ACC112 (cell line): ENCODE results near the gene SAFB.

ENCODE experiments used
- H2AFZ ChIP-seq: fragments of 200-600 bp; sonication (generic); one replicate; pipeline ENCODE4 v1.6.0; 2017; ENCODE audit warnings: antibody characterized with exemption, low read length; ENCODE audit not compliant: unreplicated experiment
- H3K27ac ChIP-seq: fragments of 200-600 bp; sonication (generic); 2 replicates; pipeline ENCODE4 v1.5.1; 2014; ENCODE audit warnings: low read depth, mild to moderate bottlenecking, antibody characterized with exemption, low read length, moderate library complexity
- H3K27me3 ChIP-seq: fragments of 200-600 bp; sonication (generic); 2 replicates; pipeline ENCODE4 v1.6.1; 2014; ENCODE audit warnings: mild to moderate bottlenecking, antibody characterized with exemption, low read length, moderate library complexity, mixed read lengths; ENCODE audit not compliant: insufficient read depth
- H3K36me3 ChIP-seq: fragments of 200-600 bp; sonication (generic); 2 replicates; pipeline ENCODE4 v1.6.1; 2016; ENCODE audit warnings: mild to moderate bottlenecking, antibody characterized with exemption, low read length, moderate library complexity, mixed read lengths; ENCODE audit not compliant: insufficient read depth
- H3K4me1 ChIP-seq: fragments of 200-600 bp; sonication (generic); one replicate; pipeline ENCODE4 v1.6.1; 2016; ENCODE audit warnings: low read length, mixed read lengths; ENCODE audit not compliant: insufficient read depth, unreplicated experiment, control insufficient read depth
- H3K4me3 ChIP-seq: fragments of 200-600 bp; sonication (generic); 2 replicates; pipeline ENCODE4 v1.5.1; 2014; ENCODE audit warnings: mild to moderate bottlenecking, low read depth, low read length
- H3K79me2 ChIP-seq: fragments of 200-600 bp; sonication (generic); one replicate; pipeline ENCODE4 v1.6.0; 2016; ENCODE audit warnings: low read length; ENCODE audit not compliant: control insufficient read depth, unreplicated experiment, insufficient read depth

The SAFB gene

DNA sequence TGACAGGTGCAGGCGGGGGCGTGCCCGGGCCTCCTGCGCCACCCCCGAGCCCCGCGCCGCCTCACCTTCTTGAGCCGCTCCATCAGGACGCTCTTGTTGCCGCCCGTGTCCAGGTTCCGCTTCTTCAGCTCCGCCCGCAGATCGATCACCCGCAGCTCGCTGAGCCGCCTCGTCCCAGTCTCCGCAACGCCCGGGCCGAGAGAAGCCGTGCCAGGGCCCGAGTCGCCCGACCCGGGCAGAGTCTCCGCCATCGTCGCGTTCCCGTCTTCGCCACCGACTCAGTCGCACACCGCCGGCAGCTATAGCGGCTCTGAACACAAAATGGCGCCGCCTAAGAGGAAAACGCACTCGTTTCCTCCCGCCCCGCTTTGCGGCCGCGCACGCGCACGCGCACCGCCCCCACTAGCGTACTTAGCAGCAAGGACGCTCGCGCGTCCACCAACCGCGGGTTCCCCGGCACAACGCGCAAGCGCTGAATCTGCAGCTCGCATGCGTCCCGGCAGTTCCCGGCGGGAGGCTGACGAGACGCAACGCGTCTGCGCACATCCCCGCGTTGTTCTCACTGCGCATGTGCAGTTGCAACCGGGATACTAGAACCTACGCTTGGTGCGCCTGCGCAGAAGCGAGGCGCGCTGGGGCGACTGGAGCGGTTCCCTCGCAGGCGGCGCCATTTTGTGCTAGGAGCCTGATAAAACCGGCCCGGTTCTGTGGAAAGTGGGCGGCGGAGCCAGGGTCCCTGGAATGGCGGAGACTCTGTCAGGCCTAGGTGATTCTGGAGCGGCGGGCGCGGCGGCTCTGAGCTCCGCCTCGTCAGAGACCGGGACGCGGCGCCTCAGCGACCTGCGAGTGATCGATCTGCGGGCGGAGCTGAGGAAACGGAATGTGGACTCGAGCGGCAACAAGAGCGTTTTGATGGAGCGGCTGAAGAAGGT is at the start of gene SAFB, which contains the start of gene SAFB2:
Gene SAFB, plus strand, starts transcription at position 619 of the 932 bp plus-strand sequence. Its CDS starts 123 bp downstream, at position 742.
Gene SAFB2, minus strand, starts transcription at position 312 of the 932 bp plus-strand sequence. Its CDS starts 61 bp downstream, at position 251.
- peaks cover 13% of the 10 kb centered on the region for H3K36me3 ChIP-seq
- peak within 1 kb of the TSS; percentile 99 for H3K4me3 ChIP-seq

GRCh38 chr19:5575590-5575989 is 47.3 kb upstream of the SAFB start:
- no peak overlapping the region for H3K4me3 ChIP-seq
- no peaks in the 10 kb centered on the region for H3K36me3 ChIP-seq
- no peaks in the 10 kb centered on the region for H3K79me2 ChIP-seq
- H3K27ac ChIP-seq, result no peak overlapping the region
- H3K27me3 ChIP-seq, result no peaks in the 10 kb centered on the region
- H2AFZ ChIP-seq, result no peak overlapping the region
- no peaks in the 10 kb centered on the region for H3K4me1 ChIP-seq

More for the DNA sequence above, at the start of gene SAFB, which contains the start of gene SAFB2:
- Histone ChIP-seq H3K4me1 (peaks cover 43% of the 10 kb centered on the region), H3K79me2 (peaks cover 95% of the 10 kb centered on the region), H2AFZ (peak within 1 kb of the TSS; percentile 82), H3K27me3 (no peaks in the 10 kb centered on the region), H3K27ac (peak within 1 kb of the TSS; percentile 89)

DNA sequence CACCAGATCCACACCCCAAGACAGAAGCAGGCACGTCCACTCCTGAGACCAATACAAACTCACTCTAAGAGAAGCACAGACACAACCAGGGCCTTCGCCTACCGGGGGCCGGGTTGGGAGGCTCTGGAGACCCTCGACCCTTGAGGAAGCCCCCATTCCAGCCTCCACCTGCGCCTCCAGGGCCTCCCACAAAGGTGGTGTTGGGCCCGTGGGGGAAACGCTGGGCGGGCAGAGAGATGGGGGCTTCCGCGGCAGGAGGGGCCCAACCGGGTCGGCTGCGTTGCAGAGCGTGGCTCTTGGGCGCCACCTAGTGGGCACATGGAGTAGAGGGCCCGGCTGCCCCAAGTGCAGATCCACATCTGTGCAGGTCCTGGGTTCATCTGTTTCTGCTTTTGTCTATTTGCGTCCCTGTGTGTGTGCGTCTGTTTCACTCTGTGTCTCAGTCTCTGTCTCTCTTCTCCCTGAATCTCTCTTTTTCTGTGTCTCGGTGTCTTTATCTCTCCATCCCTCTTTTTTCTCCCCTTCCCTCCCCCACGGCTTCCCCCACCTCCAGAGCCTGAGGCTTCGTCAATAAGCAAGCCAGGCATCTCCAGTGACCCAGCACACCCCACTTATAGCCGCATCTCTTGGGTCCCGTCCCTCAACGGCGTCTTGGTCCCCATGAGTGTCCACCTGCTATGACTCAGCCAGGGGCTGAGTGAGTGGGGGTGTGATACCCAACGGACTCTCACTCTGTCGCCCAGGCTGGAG is 44.6 kb upstream of the SAFB start:
- H3K79me2 ChIP-seq, result no peaks in the 10 kb centered on the region
- H2AFZ ChIP-seq, result no peak overlapping the region
- H3K27ac ChIP-seq, result no peak overlapping the region
- H3K4me1 ChIP-seq, result no peaks in the 10 kb centered on the region
- no peaks in the 10 kb centered on the region for H3K27me3 ChIP-seq
- H3K4me3 ChIP-seq, result no peak overlapping the region
- H3K36me3 ChIP-seq, result no peaks in the 10 kb centered on the region

- Histone ChIP-seq H2AFZ (no peak overlapping the region), H3K36me3 (no peaks in the 10 kb centered on the region), H3K79me2 (no peaks in the 10 kb centered on the region), H3K27ac (no peak overlapping the region), H3K4me1 (no peaks in the 10 kb centered on the region), H3K27me3 (no peaks in the 10 kb centered on the region), H3K4me3 (no peak overlapping the region)
Measured at GRCh38 chr19:5579286-5579685, 43.6 kb upstream of the SAFB start.

DNA sequence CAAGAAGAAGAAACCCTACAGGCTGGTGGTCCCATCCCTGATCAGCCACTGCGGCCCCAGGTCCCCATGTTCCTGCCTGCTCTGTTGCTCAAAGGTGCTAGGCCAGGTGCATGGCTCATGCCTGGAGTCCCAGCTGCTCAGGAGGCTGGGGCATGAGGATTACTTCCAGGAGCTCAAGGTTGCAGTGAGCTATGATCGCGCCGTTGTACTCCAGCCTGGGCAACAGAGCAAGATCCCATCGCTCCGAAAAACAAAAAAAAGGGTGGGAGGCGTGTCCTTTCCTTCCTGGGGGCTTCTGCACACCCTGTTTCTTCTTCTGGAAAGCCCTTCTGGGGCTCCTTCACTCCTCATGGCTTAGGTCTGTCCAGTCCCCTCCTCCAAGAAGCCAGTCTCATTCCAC is 43.2 kb upstream of the SAFB start:
- Histone ChIP-seq H3K4me1 (no peaks in the 10 kb centered on the region), H3K79me2 (no peaks in the 10 kb centered on the region), H3K27ac (no peak overlapping the region), H3K36me3 (no peaks in the 10 kb centered on the region), H3K4me3 (no peak overlapping the region), H3K27me3 (no peaks in the 10 kb centered on the region), H2AFZ (no peak overlapping the region)

DNA sequence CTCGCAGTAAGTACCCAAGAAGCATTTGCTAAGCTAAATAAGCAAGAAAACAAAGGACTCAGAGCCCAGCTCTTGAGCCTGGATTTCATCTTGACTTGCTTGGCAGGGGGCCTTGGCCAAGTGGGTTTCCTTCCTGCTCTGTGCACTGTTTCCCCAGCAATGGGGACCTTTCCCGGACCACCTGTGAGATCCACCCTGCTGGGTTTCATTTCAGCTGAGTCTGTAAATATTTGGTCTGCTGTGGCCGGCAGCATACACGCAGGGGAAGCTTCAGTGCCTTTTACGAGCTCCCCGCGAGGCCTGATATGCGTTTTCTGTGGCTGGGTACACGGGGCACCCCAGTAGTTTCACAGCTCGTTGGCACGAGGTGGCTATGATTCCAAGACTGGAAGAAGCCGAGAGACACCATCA is 42.7 kb upstream of the SAFB start:
- no peaks in the 10 kb centered on the region for H3K27me3 ChIP-seq
- H3K36me3 ChIP-seq, result no peaks in the 10 kb centered on the region
- H3K79me2 ChIP-seq, result no peaks in the 10 kb centered on the region
- no peak overlapping the region for H3K4me3 ChIP-seq
- no peaks in the 10 kb centered on the region for H3K4me1 ChIP-seq
- no peak overlapping the region for H2AFZ ChIP-seq
- no peak overlapping the region for H3K27ac ChIP-seq

- Histone ChIP-seq H3K27ac (no peak overlapping the region), H3K79me2 (no peaks in the 10 kb centered on the region), H3K27me3 (no peaks in the 10 kb centered on the region), H2AFZ (no peak overlapping the region), H3K36me3 (no peaks in the 10 kb centered on the region), H3K4me1 (no peaks in the 10 kb centered on the region), H3K4me3 (no peak overlapping the region)
Measured at GRCh38 chr19:5585461-5586299, 37.2 kb upstream of the SAFB start.

DNA sequence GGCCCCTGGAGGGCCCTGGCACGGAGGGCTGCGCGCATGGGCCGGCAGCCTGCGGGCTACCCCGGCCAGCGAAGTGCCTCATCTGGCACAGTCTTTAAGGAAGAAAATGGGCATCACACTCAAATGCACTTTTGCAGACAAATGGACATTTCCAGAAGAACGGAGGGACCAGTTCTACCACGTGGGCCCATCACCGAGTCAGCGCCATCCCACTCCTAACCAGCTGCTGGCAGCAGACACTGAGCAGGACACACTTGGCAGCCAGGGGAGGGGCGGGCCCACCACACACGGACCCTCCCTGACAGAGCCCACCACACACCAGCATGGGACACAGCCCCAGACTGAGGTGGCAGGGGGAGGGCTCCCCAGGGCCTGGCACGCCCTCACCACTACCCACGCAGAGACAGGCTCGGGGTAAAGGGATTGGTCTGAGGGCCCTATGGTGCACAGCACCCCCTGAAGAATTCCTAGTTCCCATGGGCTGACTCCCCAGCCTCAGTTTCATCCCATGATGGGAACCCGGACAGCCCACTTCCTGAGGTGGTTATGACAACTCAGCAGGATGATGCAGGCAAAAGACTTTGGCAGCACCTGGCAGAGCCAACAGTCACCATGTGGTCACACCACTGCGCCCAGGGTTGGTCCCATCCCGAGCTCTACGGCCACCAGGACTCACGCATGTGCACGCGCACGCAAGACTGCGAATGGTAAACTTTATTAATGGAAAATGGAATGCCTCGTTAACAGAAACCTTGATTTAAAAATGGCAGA is 36.4 kb upstream of the SAFB start:
- H3K4me1 ChIP-seq, result no peaks in the 10 kb centered on the region
- no peaks in the 10 kb centered on the region for H3K36me3 ChIP-seq
- no peak overlapping the region for H3K4me3 ChIP-seq
- no peaks in the 10 kb centered on the region for H3K79me2 ChIP-seq
- H2AFZ ChIP-seq, result no peak overlapping the region
- no peak overlapping the region for H3K27ac ChIP-seq
- no peaks in the 10 kb centered on the region for H3K27me3 ChIP-seq

DNA sequence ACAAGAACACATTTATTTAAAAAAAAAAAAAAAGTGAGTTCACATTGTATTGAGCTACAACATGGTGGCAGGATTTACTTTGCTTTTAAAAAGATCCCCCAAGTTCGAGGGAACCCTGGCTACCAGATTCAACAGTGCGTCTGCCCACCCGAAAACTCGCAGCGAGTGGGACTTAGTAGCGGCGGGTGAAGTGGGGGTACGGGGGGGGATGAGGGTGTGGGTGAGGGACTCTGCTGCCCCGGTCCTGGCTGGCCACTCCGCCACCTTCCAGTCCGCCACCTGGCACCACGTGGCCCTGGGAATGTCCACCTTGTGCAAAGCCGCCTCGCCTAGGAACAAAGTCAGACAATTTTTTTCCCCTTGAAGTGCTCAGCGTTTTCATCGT is 35.8 kb upstream of the SAFB start:
- Histone ChIP-seq H3K4me3 (no peak overlapping the region), H3K27me3 (no peaks in the 10 kb centered on the region), H2AFZ (no peak overlapping the region), H3K27ac (no peak overlapping the region), H3K4me1 (no peaks in the 10 kb centered on the region), H3K79me2 (no peaks in the 10 kb centered on the region), H3K36me3 (no peaks in the 10 kb centered on the region)
